Kidney (tissue), 14 donors: Measurements from ENCODE around the gene SPON1. TPM values are rescaled to one million over a fixed set of nuclear protein-coding genes. Genes with fewer than 3 reads are reported as not detected.

Experiments
- DNase-seq, 5 donors: peaks; one replicate each; pipeline ENCODE4 v3.0.0-alpha.2; 2013 to 2020
- FAIRE-seq: peaks from 2 replicates; lab custom pipeline; 2012; peaks lifted over from hg19 to GRCh38; lab: Jason Lieb, UNC
- H3K27ac ChIP-seq, 2 donors: one replicate each; pipeline ENCODE4 v1.7.0; 2013; ENCODE audit warnings: low read depth in 2 of 2, low read length in 2 of 2, inconsistent platforms in 1 of 2
- H3K27me3 ChIP-seq: one replicate; pipeline ENCODE4 v1.7.1; 2013; ENCODE audit warnings: low read length, inconsistent platforms; ENCODE audit not compliant: control insufficient read depth, insufficient read depth
- H3K36me3 ChIP-seq, 3 donors: one replicate each; pipeline versions ENCODE4 v1.7.0 to v1.7.1; 2013; ENCODE audit warnings: low read length in 3 of 3, control low read depth in 1 of 3, inconsistent platforms in 1 of 3; ENCODE audit not compliant: insufficient read depth in 3 of 3, control insufficient read depth in 2 of 3
- H3K4me1 ChIP-seq, 3 donors: one replicate each; pipeline versions ENCODE4 v1.7.0 to v1.7.1; 2013; ENCODE audit warnings: low read length in 3 of 3, inconsistent platforms in 1 of 3, low read depth in 1 of 3; ENCODE audit not compliant: control insufficient read depth in 2 of 3, insufficient read depth in 2 of 3
- H3K4me3 ChIP-seq, 3 donors: one replicate each; pipeline versions ENCODE4 v1.7.0 to v1.8.1; 2013; ENCODE audit warnings: low read length in 3 of 3, control low read depth in 1 of 3, inconsistent platforms in 1 of 3
- H3K9ac ChIP-seq, 3 donors: one replicate each; pipeline versions ENCODE4 v1.7.0 to v1.7.1; 2013; ENCODE audit warnings: low read length in 3 of 3, control low read depth in 1 of 3, inconsistent platforms in 1 of 3
- H3K9me3 ChIP-seq, 3 donors: one replicate each; pipeline versions ENCODE4 v1.7.0 to v1.7.1; 2013; ENCODE audit warnings: low read length in 3 of 3, control low read depth in 1 of 3, inconsistent platforms in 1 of 3; ENCODE audit not compliant: control insufficient read depth in 2 of 3, insufficient read depth in 1 of 3
- intact Hi-C: fragments of 100-400 bp; cut with DNase I; formaldehyde crosslinking; loops from one replicate; pipeline ENCODE4 v1.11.1; 2022
- polyA plus RNA-seq: library from polyadenylated mRNA; stranded (reverse); fragments of 350-450 nt; fragmentation: Illumina TruSeq; extraction: RNeasy Lipid Tissue Mini Kit (QIAGEN cat#74804); gene quantifications from one replicate; pipeline ENCODE4 v1.2.3, GENCODE V29; 2014; ENCODE audit warnings: low read depth, low replicate concordance; ENCODE audit not compliant: insufficient read depth
- total RNA-seq: library from RNA; stranded (reverse); fragmentation: NEBNext Ultra II Directional; extraction: Animal tissue kit (Norgen Biotek cat#: 25700); gene quantifications from one replicate; pipeline ENCODE4 v1.2.1, GENCODE V29; 2021
- TF ChIP-seq, protein P1 (sequence below): IDR thresholded peaks from 3 replicates; pipeline ENCODE4 v1.5.1; 2012; ENCODE audit warnings: mild to moderate bottlenecking, moderate library complexity, borderline replicate concordance; ENCODE audit not compliant: insufficient read depth; ENCODE audit errors: extremely low read depth
- donor health status: control.
- donor health status: control.
- donor health status: control.
- donor health status: control.
- donor health status: control.
- donor health status: DM: yes; HTN: yes; CAD: no.
- donor health status: Normal renal cell carcinoma (clear cell type).

The SPON1 gene
- total and polyA plus RNA-seq, 2 donors from 2014 or later: 3.8 to 77.9 TPM

- Histone ChIP-seq H3K9ac (no peak overlapping the region), H3K27me3 (no peaks in the 10 kb centered on the region), H3K4me3 (no peak overlapping the region), H3K36me3 (peaks cover 0 to 4% (median 0%) of the 10 kb centered on the region in 3 donors), H3K9me3 (no peaks in the 10 kb centered on the region), H3K27ac (no peak overlapping the region), H3K4me1 (no peaks in the 10 kb centered on the region)
- no peak for FAIRE-seq
- TF ChIP-seq, protein P1, sequence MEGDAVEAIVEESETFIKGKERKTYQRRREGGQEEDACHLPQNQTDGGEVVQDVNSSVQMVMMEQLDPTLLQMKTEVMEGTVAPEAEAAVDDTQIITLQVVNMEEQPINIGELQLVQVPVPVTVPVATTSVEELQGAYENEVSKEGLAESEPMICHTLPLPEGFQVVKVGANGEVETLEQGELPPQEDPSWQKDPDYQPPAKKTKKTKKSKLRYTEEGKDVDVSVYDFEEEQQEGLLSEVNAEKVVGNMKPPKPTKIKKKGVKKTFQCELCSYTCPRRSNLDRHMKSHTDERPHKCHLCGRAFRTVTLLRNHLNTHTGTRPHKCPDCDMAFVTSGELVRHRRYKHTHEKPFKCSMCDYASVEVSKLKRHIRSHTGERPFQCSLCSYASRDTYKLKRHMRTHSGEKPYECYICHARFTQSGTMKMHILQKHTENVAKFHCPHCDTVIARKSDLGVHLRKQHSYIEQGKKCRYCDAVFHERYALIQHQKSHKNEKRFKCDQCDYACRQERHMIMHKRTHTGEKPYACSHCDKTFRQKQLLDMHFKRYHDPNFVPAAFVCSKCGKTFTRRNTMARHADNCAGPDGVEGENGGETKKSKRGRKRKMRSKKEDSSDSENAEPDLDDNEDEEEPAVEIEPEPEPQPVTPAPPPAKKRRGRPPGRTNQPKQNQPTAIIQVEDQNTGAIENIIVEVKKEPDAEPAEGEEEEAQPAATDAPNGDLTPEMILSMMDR: no peak
- no peak for DNase-seq
- intact Hi-C loops: no loop called here
Observed at GRCh38 chr11:14267861-14268635, 305.5 kb downstream of the SPON1 start.

GRCh38 chr11:14269692-14270573, 307.4 kb downstream of the SPON1 start:
- intact Hi-C loops: no loop called here
- Histone ChIP-seq H3K36me3 (peaks cover 0 to 3% (median 0%) of the 10 kb centered on the region in 3 donors), H3K27ac (no peak overlapping the region), H3K9me3 (no peaks in the 10 kb centered on the region), H3K4me1 (no peaks in the 10 kb centered on the region), H3K9ac (no peak overlapping the region), H3K4me3 (no peak overlapping the region), H3K27me3 (no peaks in the 10 kb centered on the region)
- TF ChIP-seq, protein P1: no peak
- FAIRE-seq (no peak), DNase-seq (no peak)

DNA sequence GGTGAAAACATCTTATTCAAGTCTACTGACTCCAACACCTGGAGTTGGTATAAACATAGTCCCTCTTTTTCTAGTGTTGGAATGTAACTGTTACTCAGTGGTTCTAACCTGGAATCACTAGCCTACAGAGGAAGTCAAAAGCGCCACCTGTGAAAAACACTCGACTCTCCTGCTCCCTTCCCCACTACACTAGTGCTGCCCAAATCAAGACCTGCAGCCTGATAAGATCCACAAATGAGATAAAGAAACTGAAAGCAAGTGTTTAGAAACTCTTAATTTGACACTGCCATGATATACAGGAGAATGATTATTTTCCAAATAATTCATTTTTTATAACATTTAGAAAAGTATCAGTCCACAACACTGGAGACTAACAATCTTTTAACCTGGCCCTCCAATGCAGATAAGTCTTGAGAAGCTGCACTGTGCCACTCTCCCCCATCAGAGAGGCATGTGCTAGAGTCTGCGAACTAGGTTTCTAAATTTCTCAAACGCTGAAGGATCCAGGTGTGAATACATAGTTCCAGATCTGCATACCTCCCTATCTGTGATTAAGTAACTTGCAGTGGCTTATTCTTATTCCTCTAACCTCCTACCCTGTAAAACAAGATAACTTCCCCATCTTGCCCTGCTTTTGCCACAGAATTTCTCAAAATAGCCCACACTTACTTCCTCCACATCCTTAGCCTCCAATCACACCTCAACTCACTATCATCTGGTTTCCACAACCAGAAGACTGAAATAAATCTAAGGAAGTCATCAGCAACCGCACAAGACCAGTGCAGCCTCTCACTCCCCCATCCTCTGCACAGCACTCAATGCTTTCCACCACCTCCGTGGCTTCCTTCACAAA, 308.4 kb downstream of the SPON1 start:
- H3K36me3 ChIP-seq: no peaks in the 10 kb centered on the region
- H3K27ac ChIP-seq: no peak overlapping the region
- intact Hi-C loops: no loop called here
- no peaks in the 10 kb centered on the region for H3K4me1 ChIP-seq
- no peak overlapping the region for H3K9ac ChIP-seq
- TF ChIP-seq, protein P1: no peak
- no peak overlapping the region for H3K4me3 ChIP-seq
- no peaks in the 10 kb centered on the region for H3K9me3 ChIP-seq
- DNase-seq: no peak
- no peak for FAIRE-seq
- H3K27me3 ChIP-seq: no peaks in the 10 kb centered on the region
